SK-N-SH (cell line): ENCODE data around the gene REX1BD. TPM values are rescaled to one million over a fixed set of nuclear protein-coding genes. Genes with fewer than 3 reads are reported as not detected.

Experiments used
- CTCF ChIA-PET: fragments of 300-600, 350-600 bp; formaldehyde crosslinking; extraction: SDS; loops from one replicate; lab custom pipeline; 2021; lab: Yijun Ruan, JAX
- POLR2A ChIA-PET: fragments of 350-600 bp; sonication (Branson Sonifier 250); formaldehyde crosslinking; extraction: SDS; loops from one replicate; lab custom pipeline; 2020; ENCODE audit warnings: antibody characterized with exemption, inconsistent platforms; lab: Yijun Ruan, JAX
- DNase-seq: peaks from one replicate; pipeline ENCODE4 v3.0.0; 2012
- H2AFZ ChIP-seq: fragments of 200-600 bp; sonication (generic); 2 replicates; pipeline ENCODE4 v1.8.1; 2016; ENCODE audit warnings: antibody characterized with exemption, mild to moderate bottlenecking, low read depth
- H3F3A ChIP-seq: fragments of 200-600 bp; sonication (generic); replicated peaks from 2 replicates; pipeline ENCODE3; 2016; ENCODE audit warnings: antibody characterized with exemption, mild to moderate bottlenecking; ENCODE audit not compliant: insufficient read depth
- H3K27ac ChIP-seq, 2 experiments: fragments of 200-500 bp in 1 of 2; fragments of 200-600 bp in 1 of 2; sonication (Bioruptor generic) in 1 of 2; sonication (generic), shearing (Covaris generic) in 1 of 2; 2 replicates each; pipeline versions ENCODE4 v1.5.1 to v1.6.1; 2014 to 2016; ENCODE audit warnings: low read depth in 2 of 2, inconsistent platforms in 1 of 2, low read length in 1 of 2, mild to moderate bottlenecking in 1 of 2, mixed read lengths in 1 of 2
- H3K27me3 ChIP-seq: fragments of 200-600 bp; sonication (generic), shearing (Covaris generic); 2 replicates; pipeline ENCODE4 v1.6.1; 2016; ENCODE audit warnings: mixed run types; ENCODE audit not compliant: insufficient read depth
- H3K36me3 ChIP-seq, 2 experiments: fragments of 200-500 bp in 1 of 2; fragments of 200-600 bp in 1 of 2; sonication (Bioruptor generic) in 1 of 2; sonication (generic) in 1 of 2; replicated peaks in 1 of 2; 2 replicates each; pipeline versions ENCODE3 to v1.5.1; 2014 to 2016; ENCODE audit warnings: low read length in 1 of 2, mild to moderate bottlenecking in 1 of 2; ENCODE audit not compliant: insufficient read depth in 2 of 2, control insufficient read depth in 1 of 2
- H3K4me1 ChIP-seq, 2 experiments: fragments of 200-500 bp in 1 of 2; fragments of 200-600 bp in 1 of 2; sonication (Bioruptor generic) in 1 of 2; sonication (generic), shearing (Covaris generic) in 1 of 2; 2 replicates each; pipeline versions ENCODE4 v1.5.1 to v1.6.1; 2014 to 2016; ENCODE audit warnings: low read depth in 1 of 2, low read length in 1 of 2, mixed run types in 1 of 2; ENCODE audit not compliant: insufficient read depth in 2 of 2, control insufficient read depth in 1 of 2
- H3K4me2 ChIP-seq: fragments of 200-600 bp; sonication (generic), shearing (Covaris generic); 2 replicates; pipeline ENCODE4 v1.6.1; 2017; ENCODE audit warnings: mixed run types
- H3K4me3 ChIP-seq, 2 experiments: fragments of 200-500 bp in 1 of 2; fragments of 200-600 bp in 1 of 2; sonication (Bioruptor generic) in 1 of 2; sonication (generic), shearing (Covaris generic) in 1 of 2; 2 replicates each; pipeline versions ENCODE4 v1.5.1 to v1.8.1; 2014 to 2016; ENCODE audit warnings: low read depth in 2 of 2, inconsistent platforms in 1 of 2, low read length in 1 of 2, mild to moderate bottlenecking in 1 of 2, mixed read lengths in 1 of 2, moderate library complexity in 1 of 2
- H3K79me2 ChIP-seq: fragments of 200-600 bp; sonication (generic); 2 replicates; pipeline ENCODE4 v1.8.1; 2017; ENCODE audit warnings: mild to moderate bottlenecking; ENCODE audit not compliant: insufficient read depth
- H3K9ac ChIP-seq: fragments of 200-600 bp; sonication (generic); 2 replicates; pipeline ENCODE4 v1.6.1; 2017; ENCODE audit warnings: mixed run types
- H3K9me2 ChIP-seq: fragments of 200-600 bp; sonication (generic); 2 replicates; pipeline ENCODE4 v1.6.1; 2017; ENCODE audit warnings: mixed run types
- H3K9me3 ChIP-seq: fragments of 200-600 bp; sonication (generic); 2 replicates; pipeline ENCODE4 v1.6.1; 2017; ENCODE audit warnings: mixed run types, mild to moderate bottlenecking, moderate library complexity
- H4K20me1 ChIP-seq: fragments of 200-600 bp; sonication (generic); 2 replicates; pipeline ENCODE4 v1.6.1; 2017; ENCODE audit warnings: mild to moderate bottlenecking, mixed run types; ENCODE audit not compliant: insufficient read depth
- CHD2 ChIP-seq: fragments of 150-350 bp; IDR thresholded peaks from 2 replicates; pipeline ENCODE4 v1.6.1; 2018; ENCODE audit warnings: low read length; ENCODE audit not compliant: partially characterized antibody
- EZH2phosphoT487 ChIP-seq: fragments of 200-600 bp; sonication (generic); IDR thresholded peaks from 2 replicates; pipeline ENCODE4 v1.6.1; 2017; ENCODE audit warnings: low read depth, mixed run types, mild to moderate bottlenecking, antibody characterized with exemption, moderate library complexity, borderline replicate concordance
- FOSL2 ChIP-seq: IDR thresholded peaks from 2 replicates; pipeline ENCODE4 v1.4.0; 2012; ENCODE audit warnings: low read depth, mild to moderate bottlenecking, moderate library complexity, borderline replicate concordance
- GABPA ChIP-seq: IDR thresholded peaks from 2 replicates; pipeline ENCODE4 v1.4.0; 2012; ENCODE audit warnings: low read depth, mild to moderate bottlenecking
- JUND ChIP-seq: IDR thresholded peaks from 2 replicates; pipeline ENCODE4 v1.4.0; 2012
- MAX ChIP-seq: IDR thresholded peaks from 2 replicates; pipeline ENCODE4 v1.4.0; 2012; ENCODE audit warnings: low read depth
- MEF2A ChIP-seq: IDR thresholded peaks from 2 replicates; pipeline ENCODE4 v1.4.0; 2012; ENCODE audit warnings: low read depth, borderline replicate concordance
- NFIC ChIP-seq: IDR thresholded peaks from 2 replicates; pipeline ENCODE4 v1.4.0; 2012; ENCODE audit warnings: borderline replicate concordance
- RAD21 ChIP-seq: IDR thresholded peaks from 2 replicates; pipeline ENCODE4 v1.6.1; 2012; ENCODE audit warnings: mild to moderate bottlenecking, low read length
- RCOR1 ChIP-seq: fragments of 150-350 bp; IDR thresholded peaks from 2 replicates; pipeline ENCODE4 v1.6.1; 2017; ENCODE audit warnings: antibody characterized with exemption, low read length
- REST ChIP-seq: IDR thresholded peaks from 2 replicates; pipeline ENCODE4 v1.6.1; 2012; ENCODE audit warnings: mild to moderate bottlenecking, low read depth, low read length, moderate library complexity
- RFX5 ChIP-seq: IDR thresholded peaks from 2 replicates; pipeline ENCODE4 v1.6.1; 2012; ENCODE audit warnings: mild to moderate bottlenecking, improper control_type of control experiment, low read length
- SMC3 ChIP-seq: IDR thresholded peaks from 2 replicates; pipeline ENCODE4 v1.6.1; 2012; ENCODE audit warnings: low read depth, low read length, improper control_type of control experiment
- TAF1 ChIP-seq: IDR thresholded peaks from 2 replicates; pipeline ENCODE4 v1.6.1; 2012; ENCODE audit warnings: low read depth, mild to moderate bottlenecking, low read length, moderate library complexity, borderline replicate concordance
- TEAD4 ChIP-seq: IDR thresholded peaks from 2 replicates; pipeline ENCODE4 v1.4.0; 2012; ENCODE audit warnings: mild to moderate bottlenecking, borderline replicate concordance; ENCODE audit not compliant: insufficient read depth
- YY1 ChIP-seq: IDR thresholded peaks from 2 replicates; pipeline ENCODE4 v1.4.0; 2012; ENCODE audit warnings: low read depth, mild to moderate bottlenecking
- WGBS: methylation state at CpG from one replicate; pipeline ENCODE4 v1.1.6; 2017; ENCODE audit warnings: low lambda C conversion rate; 5-methylcytosine and 5-hydroxymethylcytosine counted together
- polyA plus RNA-seq, 3 experiments: library from polyadenylated mRNA; depleted of rRNA; stranded (reverse); fragments of >200 nt; gene quantifications; 2 replicates each; pipeline ENCODE4 v1.2.3, GENCODE V29; 2012
- TF ChIP-seq, protein P1 (sequence below): fragments of 150-350 bp; IDR thresholded peaks from 2 replicates; pipeline ENCODE4 v1.6.1; 2017; ENCODE audit warnings: antibody characterized with exemption, low read length, low read depth, borderline replicate concordance

REX1BD gene
- polyA plus RNA-seq, 1 of the 3 experiments (the other 2 are of a cell fraction) = 159 TPM

GRCh38 chr19:18571564-18572344 is 16.8 kb upstream of the REX1BD start, which contains the start of gene UBA52 (continued):
- TF ChIP-seq MAX = peak; percentile 100
- TF ChIP-seq YY1 = peak; percentile 99
- no peak for TF ChIP-seq EZH2phosphoT487
- no peak; the same call in 1 of the 2 replicates for TF ChIP-seq JUND
- TF ChIP-seq, protein P1, sequence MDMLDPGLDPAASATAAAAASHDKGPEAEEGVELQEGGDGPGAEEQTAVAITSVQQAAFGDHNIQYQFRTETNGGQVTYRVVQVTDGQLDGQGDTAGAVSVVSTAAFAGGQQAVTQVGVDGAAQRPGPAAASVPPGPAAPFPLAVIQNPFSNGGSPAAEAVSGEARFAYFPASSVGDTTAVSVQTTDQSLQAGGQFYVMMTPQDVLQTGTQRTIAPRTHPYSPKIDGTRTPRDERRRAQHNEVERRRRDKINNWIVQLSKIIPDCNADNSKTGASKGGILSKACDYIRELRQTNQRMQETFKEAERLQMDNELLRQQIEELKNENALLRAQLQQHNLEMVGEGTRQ = peak; percentile 70

DNA sequence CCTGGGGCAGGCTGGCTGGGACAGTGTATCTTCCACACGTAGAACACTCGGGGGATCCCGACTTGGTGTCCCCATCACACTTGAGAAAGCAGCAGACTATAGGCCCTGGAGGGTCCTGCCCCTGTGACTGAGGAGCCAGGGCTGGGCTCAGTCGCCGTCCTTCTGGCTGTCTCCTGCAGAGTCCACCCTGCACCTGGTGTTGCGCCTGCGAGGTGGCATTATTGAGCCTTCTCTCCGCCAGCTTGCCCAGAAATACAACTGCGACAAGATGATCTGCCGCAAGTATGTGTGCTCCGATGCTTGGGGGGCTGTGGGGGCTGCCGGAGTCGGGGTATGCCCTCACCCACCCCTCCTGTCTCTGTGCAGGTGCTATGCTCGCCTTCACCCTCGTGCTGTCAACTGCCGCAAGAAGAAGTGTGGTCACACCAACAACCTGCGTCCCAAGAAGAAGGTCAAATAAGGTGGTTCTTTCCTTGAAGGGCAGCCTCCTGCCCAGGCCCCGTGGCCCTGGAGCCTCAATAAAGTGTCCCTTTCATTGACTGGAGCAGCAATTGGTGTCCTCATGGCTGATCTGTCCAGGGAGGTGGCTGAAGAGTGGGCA is 13.8 kb upstream of the REX1BD start:
- peaks cover 30% of the 10 kb centered on the region for H3K79me2 ChIP-seq
- no peak overlapping the region for H3K9ac ChIP-seq
- no peak overlapping the region for H3K27ac ChIP-seq
- H4K20me1 ChIP-seq = peaks cover 33% of the 10 kb centered on the region
- H3K9me2 ChIP-seq = no peaks in the 10 kb centered on the region
- H2AFZ ChIP-seq = no peak overlapping the region
- peaks cover 34 to 38% of the 10 kb centered on the region in 2 experiments for H3K36me3 ChIP-seq
- 97% methylated on average over 11 of the region's 18 CpGs for WGBS
- H3K4me2 ChIP-seq = no peak overlapping the region
- H3F3A ChIP-seq = peaks cover 43% of the 10 kb centered on the region
- no peak for DNase-seq
- ChIA-PET POLR2A (no interaction called here), CTCF (interaction anchor here (1.4 kb wide), 1 partner anchor 105 kb away, joined by 4 read pairs; no protein-coding TSS in a partner anchor)
- H3K9me3 ChIP-seq = no peaks in the 10 kb centered on the region
- peaks cover 10 to 16% of the 10 kb centered on the region in 2 experiments; a peak in 3 of 4 replicates for H3K4me1 ChIP-seq
- no peaks in the 10 kb centered on the region for H3K27me3 ChIP-seq
- no peak for TF ChIP-seq GABPA
- no peak for TF ChIP-seq RFX5
- TF ChIP-seq TAF1 = no peak
- no peak for TF ChIP-seq MEF2A
- TF ChIP-seq RCOR1 = no peak
- no peak for TF ChIP-seq FOSL2
- no peak for TF ChIP-seq TEAD4
- no peak for TF ChIP-seq SMC3
- no peak for TF ChIP-seq REST
- no peak for TF ChIP-seq EZH2phosphoT487
- no peak for TF ChIP-seq RAD21
- TF ChIP-seq NFIC = no peak
- TF ChIP-seq CHD2 = no peak
- no peak overlapping the region for H3K4me3 ChIP-seq
